HG03378 (cell line): ENCODE data around the gene DOCK10.

Experiments
- ATAC-seq: cut with Tn5 transposase; IDR thresholded peaks from one replicate; pipeline ENCODE4 v1.9.1; 2021; ENCODE audit warnings: mild to moderate bottlenecking, moderate library complexity; ENCODE audit not compliant: unreplicated experiment

Gene DOCK10

GRCh38 chr2:224798180-224798579 is 244.1 kb downstream of the DOCK10 start:
- ATAC-seq = no peak

- no peak for ATAC-seq
These were observed 245.5 kb downstream of the DOCK10 start for GRCh38 chr2:224796695-224797305.

GRCh38 chr2:224793946-224794345 is 248.3 kb downstream of the DOCK10 start:
- no peak for ATAC-seq

GRCh38 chr2:224786848-224787247 is 255.4 kb downstream of the DOCK10 start:
- ATAC-seq = no peak

- no peak for ATAC-seq
These were observed 260.9 kb downstream of the DOCK10 start for GRCh38 chr2:224781400-224781799.

- no peak for ATAC-seq
These were observed 261.4 kb downstream of the DOCK10 start for GRCh38 chr2:224780823-224781222.

GRCh38 chr2:224780106-224780505 is 262.2 kb downstream of the DOCK10 start:
- ATAC-seq = no peak

- peak; percentile 71 for ATAC-seq
These were observed 263.8 kb downstream of the DOCK10 start for GRCh38 chr2:224778474-224778877.

- ATAC-seq = no peak
These were observed 264.7 kb downstream of the DOCK10 start for GRCh38 chr2:224777559-224777930.

- no peak for ATAC-seq
These were observed 265.3 kb downstream of the DOCK10 start for GRCh38 chr2:224776795-224777558.

- ATAC-seq = no peak
These were observed 266.6 kb downstream of the DOCK10 start for GRCh38 chr2:224775647-224776046.

- no peak for ATAC-seq
These were observed 267.5 kb downstream of the DOCK10 start for GRCh38 chr2:224774735-224775134.

GRCh38 chr2:224772494-224772893 is 269.8 kb downstream of the DOCK10 start:
- no peak for ATAC-seq

GRCh38 chr2:224769489-224769888 is 272.8 kb downstream of the DOCK10 start:
- peak; percentile 46 for ATAC-seq

GRCh38 chr2:224764565-224765236 is 277.6 kb downstream of the DOCK10 start:
- ATAC-seq = no peak

GRCh38 chr2:224757934-224758548 is 284.2 kb downstream of the DOCK10 start:
- ATAC-seq = no peak

GRCh38 chr2:224753743-224754540 is 288.3 kb downstream of the DOCK10 start:
- ATAC-seq = no peak

- ATAC-seq = peak; percentile 65
These were observed 290.1 kb downstream of the DOCK10 start for GRCh38 chr2:224751996-224752698.

- no peak for ATAC-seq
These were observed 293.1 kb downstream of the DOCK10 start for GRCh38 chr2:224749136-224749535.

- no peak for ATAC-seq
These were observed 294.5 kb downstream of the DOCK10 start for GRCh38 chr2:224747765-224748164.
